GM18861 (cell line): ENCODE data around the gene RBP7.

Experiments used
- ATAC-seq: cut with Tn5 transposase; IDR thresholded peaks from one replicate; pipeline ENCODE4 v1.9.1; 2021; ENCODE audit not compliant: unreplicated experiment

Gene RBP7

GRCh38 chr1:10064416-10065343, 67.7 kb downstream of the RBP7 start:
- no peak for ATAC-seq

GRCh38 chr1:10065344-10065685, 68.3 kb downstream of the RBP7 start:
- ATAC-seq, result no peak
